T-cell (primary cell): ENCODE results near the gene SLF2. TPM values are rescaled to one million over a fixed set of nuclear protein-coding genes. Genes with fewer than 3 reads are reported as not detected.

Experiments
- ATAC-seq, 4 experiments: fragments of 200-7000 bp in 3 of 4; fragments of 150-1000 bp in 1 of 4; cut with Tn5 transposase; replicated peaks in 1 of 4; 1 replicate in 3 of 4; 2 replicates in 1 of 4; pipeline ENCODE4 v1.10.0; 2021; ENCODE audit warnings: moderate library complexity in 3 of 4, mild to moderate bottlenecking in 2 of 4, moderate number of reproducible peaks in 1 of 4
- CTCF ChIA-PET, 2 donors: fragments of 300-600 bp; sonication (Branson Sonifier 250); formaldehyde crosslinking; loops; one replicate each; lab custom pipeline; 2022; ENCODE audit warnings: antibody characterized with exemption in 2 of 2; lab: Charles Lee
- POLR2A ChIA-PET, 2 donors: fragments of 300-600 bp; sonication (Branson Sonifier 250); formaldehyde crosslinking; loops; one replicate each; lab custom pipeline; 2022; ENCODE audit warnings: antibody characterized with exemption in 2 of 2; lab: Charles Lee
- DNase-seq, 35 experiments: peaks; one replicate each; pipeline versions ENCODE4 v3.0.0 to v3.0.0-alpha.2; 2013 to 2023
- H3K27ac ChIP-seq: one replicate; pipeline ENCODE4 v1.5.1; 2013; ENCODE audit warnings: low read length
- H3K27me3 ChIP-seq, 2 experiments: replicated peaks in 1 of 2; 1 replicate in 1 of 2; 2 replicates in 1 of 2; pipeline versions ENCODE4 v1.6.1 to v1.7.0; 2013; ENCODE audit warnings: low read length in 1 of 2, mixed read lengths in 1 of 2; ENCODE audit not compliant: control insufficient read depth in 2 of 2, insufficient read depth in 2 of 2; ENCODE audit errors: extremely low read depth in 1 of 2
- H3K36me3 ChIP-seq, 2 donors: 1 replicate in 1 of 2; 2 replicates in 1 of 2; pipeline versions ENCODE4 v1.6.1 to v1.7.0; 2013; ENCODE audit warnings: low read length in 1 of 2; ENCODE audit not compliant: control insufficient read depth in 2 of 2, insufficient read depth in 1 of 2; ENCODE audit errors: extremely low read depth in 1 of 2
- H3K4me1 ChIP-seq, 2 experiments: 1 replicate in 1 of 2; 2 replicates in 1 of 2; pipeline versions ENCODE4 v1.6.1 to v1.7.0; 2013; ENCODE audit warnings: low read length in 2 of 2, mixed read lengths in 1 of 2; ENCODE audit not compliant: insufficient read depth in 2 of 2, control insufficient read depth in 1 of 2; ENCODE audit errors: extremely low read depth in 1 of 2
- H3K4me3 ChIP-seq, 2 donors: 1 replicate in 1 of 2; 2 replicates in 1 of 2; pipeline versions ENCODE4 v1.5.1 to v1.7.0; 2013; ENCODE audit warnings: mild to moderate bottlenecking in 2 of 2, low read length in 1 of 2, moderate library complexity in 1 of 2; ENCODE audit not compliant: control insufficient read depth in 1 of 2; ENCODE audit errors: extremely low read depth in 1 of 2
- H3K9me3 ChIP-seq: 2 replicates; pipeline ENCODE4 v1.7.0; 2013
- H3K27ac Mint-ChIP-seq, 2 donors: one replicate each; pipeline ENCODE4 v1.8.0; 2020 to 2021; ENCODE audit warnings: mild to moderate bottlenecking in 2 of 2, mixed read lengths in 2 of 2
- H3K27me3 Mint-ChIP-seq, 2 donors: one replicate each; pipeline ENCODE4 v1.8.0; 2021 to 2022; ENCODE audit warnings: mixed read lengths in 2 of 2
- H3K36me3 Mint-ChIP-seq: one replicate; pipeline ENCODE4 v1.8.0; 2021; ENCODE audit warnings: mixed read lengths
- H3K4me1 Mint-ChIP-seq, 3 donors: one replicate each; pipeline ENCODE4 v1.8.0; 2020 to 2022; ENCODE audit warnings: mixed read lengths in 3 of 3, mild to moderate bottlenecking in 1 of 3
- H3K4me3 Mint-ChIP-seq, 3 donors: one replicate each; pipeline ENCODE4 v1.8.0; 2020 to 2022; ENCODE audit warnings: mild to moderate bottlenecking in 3 of 3, mixed read lengths in 3 of 3, moderate library complexity in 3 of 3
- H3K9me3 Mint-ChIP-seq, 3 donors: one replicate each; pipeline ENCODE4 v1.8.0; 2020 to 2022; ENCODE audit warnings: mixed read lengths in 3 of 3
- WGBS: methylation state at CpG from one replicate; pipeline ENCODE4 v1.1.5; 2013; ENCODE audit warnings: missing lambda C conversion rate; ENCODE audit not compliant: insufficient coverage; 5-methylcytosine and 5-hydroxymethylcytosine counted together
- total RNA-seq, 35 experiments: library from RNA in 6 of 35; stranded (reverse) in 6 of 35; fragments of 120-200 nt in 1 of 35; gene quantifications; one replicate each; pipeline versions ENCODE4 v1.2.1 to v1.2.4 and lab custom pipeline; 2013 to 2026

Gene SLF2
- total RNA-seq, 5 donors from 2014 or later (not counting 1 experiment from before 2014, with no cell fraction given): 20.0 to 43.0 (median 31.3) TPM

GRCh38 chr10:101000127-101000914 is 87.6 kb downstream of the SLF2 start:
- H3K9me3 Mint-ChIP-seq: no peaks in the 10 kb centered on the region
- peaks cover 0 to 13% of the 10 kb centered on the region in 2 donors for H3K36me3 ChIP-seq
- H3K36me3 Mint-ChIP-seq: peaks cover 3% of the 10 kb centered on the region
- H3K27me3 ChIP-seq: no peaks in the 10 kb centered on the region
- peaks cover 12 to 38% of the 10 kb centered on the region in 2 experiments for H3K4me1 ChIP-seq
- DNase-seq: peak in 1 of 35 experiments; percentile 15
- no peaks in the 10 kb centered on the region for H3K27me3 Mint-ChIP-seq
- no peak overlapping the region for H3K27ac ChIP-seq
- H3K27ac Mint-ChIP-seq: no peak overlapping the region
- no peak for ATAC-seq
- CTCF ChIA-PET: no interaction called here
- POLR2A ChIA-PET: no interaction called here
- H3K4me3 Mint-ChIP-seq: peak overlapping the region; percentile 60 to 75 (median 71)
- H3K4me1 Mint-ChIP-seq: peaks cover 24 to 32% (median 30%) of the 10 kb centered on the region in 3 donors
- 87% methylated on average over 8 of the region's 19 CpGs for WGBS
- peak overlapping the region; percentile 40 to 59 for H3K4me3 ChIP-seq
- no peaks in the 10 kb centered on the region for H3K9me3 ChIP-seq

- Mint-ChIP-seq H3K27me3 (no peaks in the 10 kb centered on the region), H3K27ac (peak overlapping the region; percentile 5 to 35), H3K36me3 (peaks cover 3% of the 10 kb centered on the region), H3K9me3 (no peaks in the 10 kb centered on the region), H3K4me1 (peaks cover 21 to 30% (median 28%) of the 10 kb centered on the region in 3 donors), H3K4me3 (peak overlapping the region; percentile 60 to 75 (median 71))
- DNase-seq (no peak), ATAC-seq (no peak)
- H3K4me1 ChIP-seq: peaks cover 12 to 37% of the 10 kb centered on the region in 2 experiments
- CTCF ChIA-PET: interaction anchor here in 1 of 2 donors (0.6 to 2.1 kb wide), 2 partner anchors 13 to 1550 kb away, joined by 3 to 6 read pairs; no protein-coding TSS in a partner anchor
- no peak overlapping the region for H3K27ac ChIP-seq
- no peaks in the 10 kb centered on the region for H3K9me3 ChIP-seq
- POLR2A ChIA-PET: no interaction called here
- 91% methylated on average over 8 of the region's 12 CpGs for WGBS
- no peak overlapping the region for H3K4me3 ChIP-seq
- peaks cover 0 to 15% of the 10 kb centered on the region in 2 donors for H3K36me3 ChIP-seq
- H3K27me3 ChIP-seq: no peaks in the 10 kb centered on the region
Observed at GRCh38 chr10:101000915-101001658, 88.3 kb downstream of the SLF2 start.

GRCh38 chr10:101001659-101002035 is 88.9 kb downstream of the SLF2 start:
- no peaks in the 10 kb centered on the region for H3K27me3 ChIP-seq
- WGBS: 91% methylated on average over 5 of the region's 5 CpGs
- CTCF ChIA-PET: interaction anchor here in 1 of 2 donors (0.6 to 2.1 kb wide), 2 partner anchors 13 to 1549 kb away, joined by 3 to 6 read pairs; no protein-coding TSS in a partner anchor
- DNase-seq (no peak), ATAC-seq (no peak)
- no peak overlapping the region for H3K4me3 ChIP-seq
- H3K27me3 Mint-ChIP-seq: no peaks in the 10 kb centered on the region
- no peak overlapping the region for H3K4me3 Mint-ChIP-seq
- no peaks in the 10 kb centered on the region for H3K9me3 Mint-ChIP-seq
- H3K36me3 Mint-ChIP-seq: peaks cover 6% of the 10 kb centered on the region
- H3K36me3 ChIP-seq: peaks cover 0 to 15% of the 10 kb centered on the region in 2 donors
- peaks cover 10 to 32% of the 10 kb centered on the region in 2 experiments for H3K4me1 ChIP-seq
- H3K9me3 ChIP-seq: no peaks in the 10 kb centered on the region
- peaks cover 16 to 24% (median 23%) of the 10 kb centered on the region in 3 donors for H3K4me1 Mint-ChIP-seq
- H3K27ac ChIP-seq: no peak overlapping the region
- POLR2A ChIA-PET: no interaction called here
- no peak overlapping the region for H3K27ac Mint-ChIP-seq

GRCh38 chr10:101002456-101002855 is 89.7 kb downstream of the SLF2 start:
- Mint-ChIP-seq H3K4me3 (no peak overlapping the region), H3K9me3 (no peaks in the 10 kb centered on the region), H3K27ac (no peak overlapping the region), H3K4me1 (peaks cover 13 to 22% (median 22%) of the 10 kb centered on the region in 3 donors), H3K36me3 (peaks cover 6% of the 10 kb centered on the region), H3K27me3 (no peaks in the 10 kb centered on the region)
- 94% methylated on average over 10 of the region's 11 CpGs for WGBS
- Histone ChIP-seq H3K27me3 (no peaks in the 10 kb centered on the region), H3K4me1 (peaks cover 10 to 29% of the 10 kb centered on the region in 2 experiments), H3K4me3 (no peak overlapping the region), H3K27ac (no peak overlapping the region), H3K36me3 (peaks cover 0 to 15% of the 10 kb centered on the region in 2 donors), H3K9me3 (no peaks in the 10 kb centered on the region)
- ATAC-seq (no peak), DNase-seq (no peak)
- ChIA-PET CTCF (interaction anchor here in 1 of 2 donors (2.1 kb wide), 1 partner anchor 12 kb away, joined by 6 read pairs; no protein-coding TSS in a partner anchor), POLR2A (interaction anchor here in 1 of 2 donors (0.6 kb wide), 1 partner anchor 10 kb away, joined by 5 read pairs; no protein-coding TSS in a partner anchor)

- H3K4me1 ChIP-seq: peaks cover 2 to 18% of the 10 kb centered on the region in 2 experiments
- H3K36me3 ChIP-seq: peaks cover 0 to 15% of the 10 kb centered on the region in 2 donors
- H3K27me3 Mint-ChIP-seq: no peaks in the 10 kb centered on the region
- peaks cover 10 to 12% (median 12%) of the 10 kb centered on the region in 3 donors for H3K4me1 Mint-ChIP-seq
- ATAC-seq: no peak
- ChIA-PET POLR2A (no interaction called here), CTCF (interaction anchor here in 1 of 2 donors (1.4 kb wide), 1 partner anchor 56 kb away, joined by 4 read pairs; no protein-coding TSS in a partner anchor)
- no peaks in the 10 kb centered on the region for H3K9me3 ChIP-seq
- H3K4me3 Mint-ChIP-seq: no peak overlapping the region
- no peaks in the 10 kb centered on the region for H3K27me3 ChIP-seq
- DNase-seq: no peak
- H3K27ac ChIP-seq: no peak overlapping the region
- no peak overlapping the region for H3K4me3 ChIP-seq
- no peak overlapping the region for H3K27ac Mint-ChIP-seq
- peaks cover 6% of the 10 kb centered on the region for H3K36me3 Mint-ChIP-seq
- WGBS: 98% methylated on average over 15 of the region's 18 CpGs
- H3K9me3 Mint-ChIP-seq: no peaks in the 10 kb centered on the region
Observed at GRCh38 chr10:101003639-101004206, 91.0 kb downstream of the SLF2 start.
